Naive B cell (primary cell): Measurements from ENCODE around the gene SCAMP4. TPM values are rescaled to one million over a fixed set of nuclear protein-coding genes. Genes with fewer than 3 reads are reported as not detected.

Experiments used
- ATAC-seq, 2 donors: fragments of 150-1000 bp; cut with Tn5 transposase; 2 replicates each; pipeline ENCODE4 v1.10.0; 2021; ENCODE audit warnings: low read depth in 2 of 2, mild to moderate bottlenecking in 2 of 2, moderate library complexity in 2 of 2
- DNase-seq: peaks from one replicate; pipeline ENCODE4 v3.0.0; 2022
- H3K27ac Mint-ChIP-seq, 6 donors: one replicate each; pipeline ENCODE4 v1.8.0; 2020 to 2022; ENCODE audit warnings: mild to moderate bottlenecking in 6 of 6, mixed read lengths in 6 of 6, moderate library complexity in 5 of 6, inconsistent platforms in 2 of 6
- H3K27me3 Mint-ChIP-seq, 3 donors: one replicate each; pipeline ENCODE4 v1.8.0; 2021 to 2022; ENCODE audit warnings: mixed read lengths in 3 of 3, mild to moderate bottlenecking in 1 of 3
- H3K36me3 Mint-ChIP-seq, 2 donors: one replicate each; pipeline ENCODE4 v1.8.0; 2020 to 2022; ENCODE audit warnings: mixed read lengths in 2 of 2, inconsistent platforms in 1 of 2, mild to moderate bottlenecking in 1 of 2
- H3K4me1 Mint-ChIP-seq, 3 donors: one replicate each; pipeline ENCODE4 v1.8.0; 2020 to 2022; ENCODE audit warnings: mixed read lengths in 3 of 3, inconsistent platforms in 1 of 3, mild to moderate bottlenecking in 1 of 3, moderate library complexity in 1 of 3
- H3K4me3 Mint-ChIP-seq, 8 donors: one replicate each; pipeline ENCODE4 v1.8.0; 2020 to 2022; ENCODE audit warnings: mild to moderate bottlenecking in 8 of 8, mixed read lengths in 8 of 8, moderate library complexity in 8 of 8, inconsistent platforms in 2 of 8
- H3K9me3 Mint-ChIP-seq, 7 donors: one replicate each; pipeline ENCODE4 v1.8.0; 2020 to 2022; ENCODE audit warnings: mixed read lengths in 7 of 7, mild to moderate bottlenecking in 5 of 7, inconsistent platforms in 2 of 7, moderate library complexity in 1 of 7
- polyA plus RNA-seq, 6 donors: library from polyadenylated mRNA; unstranded; fragments of 300-500 nt; fragmentation: Illumina TruSeq; gene quantifications; one replicate each; pipeline ENCODE4 v1.2.3, GENCODE V29; 2021; ENCODE audit warnings: low read depth in 6 of 6

The SCAMP4 gene, protein sequence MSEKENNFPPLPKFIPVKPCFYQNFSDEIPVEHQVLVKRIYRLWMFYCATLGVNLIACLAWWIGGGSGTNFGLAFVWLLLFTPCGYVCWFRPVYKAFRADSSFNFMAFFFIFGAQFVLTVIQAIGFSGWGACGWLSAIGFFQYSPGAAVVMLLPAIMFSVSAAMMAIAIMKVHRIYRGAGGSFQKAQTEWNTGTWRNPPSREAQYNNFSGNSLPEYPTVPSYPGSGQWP
- 10 to 100 TPM; 18.9 to 35.1 (median 25.6) TPM for polyA plus RNA-seq

- Mint-ChIP-seq H3K4me3 (peak within 1 kb of the TSS; percentile 85 to 94 (median 90)), H3K27ac (peak within 1 kb of the TSS; percentile 89 to 99 (median 95)), H3K4me1 (peaks cover 36 to 65% (median 63%) of the 10 kb centered on the region in 3 donors), H3K27me3 (no peaks in the 10 kb centered on the region), H3K9me3 (no peaks in the 10 kb centered on the region), H3K36me3 (no peaks in the 10 kb centered on the region)
- DNase-seq (peak; percentile 97), ATAC-seq (peak; percentile 86 to 87)
Measured at GRCh38 chr19:1905110-1905862, at the start of gene SCAMP4, which contains the start of gene ADAT3. Gene SCAMP4, plus strand, starts transcription at chr19:1905399. Its CDS starts 9,621 bp downstream, at chr19:1915020. Gene ADAT3, plus strand, starts transcription at chr19:1905399. Its CDS starts 6,649 bp downstream, at chr19:1912048.

DNA sequence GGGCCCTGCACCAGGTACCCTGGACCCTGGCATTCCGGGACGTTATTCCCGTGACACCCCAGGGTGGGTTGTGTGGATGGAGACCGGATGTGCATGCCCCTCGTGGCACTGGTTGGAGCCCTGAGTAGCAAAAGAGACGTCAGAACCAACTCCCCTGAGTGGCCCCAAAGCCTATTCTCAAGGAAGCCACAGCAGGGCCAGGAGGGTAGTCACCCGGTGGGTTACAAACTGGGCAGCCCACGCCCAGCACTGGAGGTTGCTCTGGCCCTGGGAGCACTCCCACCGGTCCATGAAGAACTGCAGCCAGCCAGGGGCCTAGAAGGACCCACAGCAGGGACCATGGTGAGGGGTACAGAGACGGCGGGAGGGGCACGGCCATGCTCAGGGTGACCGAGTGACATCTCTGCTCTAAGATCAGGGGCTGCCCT lies 49.4 kb upstream of the SCAMP4 start:
- no peak for ATAC-seq
- no peaks in the 10 kb centered on the region for H3K27me3 Mint-ChIP-seq

DNA sequence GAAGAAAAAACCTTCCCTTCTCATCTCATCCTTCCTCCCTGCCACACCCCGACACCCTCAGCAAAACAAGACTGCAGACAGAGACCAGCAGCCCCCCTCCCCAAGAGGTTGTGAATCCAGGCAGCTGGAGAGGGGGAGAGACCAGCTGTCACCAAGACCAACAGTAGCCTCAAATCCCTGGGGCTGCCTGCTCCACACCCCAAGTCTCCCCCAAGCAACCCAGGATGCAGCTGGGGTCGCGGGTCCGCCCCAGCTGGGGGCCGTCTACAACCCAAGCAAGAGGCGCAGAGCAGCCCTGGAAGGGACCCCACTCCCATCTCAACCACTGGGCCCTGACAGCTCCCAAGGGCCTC lies 48.9 kb upstream of the SCAMP4 start:
- H3K9me3 Mint-ChIP-seq, result no peaks in the 10 kb centered on the region
- H3K27me3 Mint-ChIP-seq, result no peaks in the 10 kb centered on the region
- peaks cover 44 to 70% (median 61%) of the 10 kb centered on the region in 3 donors for H3K4me1 Mint-ChIP-seq
- H3K27ac Mint-ChIP-seq, result peak overlapping the region in 4 of 6 donors; percentile 75 to 91 (median 84)
- H3K36me3 Mint-ChIP-seq, result no peaks in the 10 kb centered on the region
- DNase-seq (no peak), ATAC-seq (no peak)
- peak overlapping the region; percentile 80 to 90 (median 85) for H3K4me3 Mint-ChIP-seq

More for the DNA sequence above, 49.4 kb upstream of the SCAMP4 start:
- H3K9me3 Mint-ChIP-seq, result no peaks in the 10 kb centered on the region
- DNase-seq, result no peak
- no peaks in the 10 kb centered on the region for H3K36me3 Mint-ChIP-seq
- H3K4me3 Mint-ChIP-seq, result peak overlapping the region; percentile 80 to 90 (median 85)
- peak overlapping the region in 5 of 6 donors; percentile 75 to 91 (median 90) for H3K27ac Mint-ChIP-seq
- peaks cover 46 to 70% (median 59%) of the 10 kb centered on the region in 3 donors for H3K4me1 Mint-ChIP-seq

- no peaks in the 10 kb centered on the region for H3K9me3 Mint-ChIP-seq
- H3K4me1 Mint-ChIP-seq, result peaks cover 49 to 74% (median 67%) of the 10 kb centered on the region in 3 donors
- H3K36me3 Mint-ChIP-seq, result no peaks in the 10 kb centered on the region
- peak overlapping the region; percentile 80 to 90 (median 85) for H3K4me3 Mint-ChIP-seq
- peak overlapping the region in 5 of 6 donors; percentile 68 to 91 (median 75) for H3K27ac Mint-ChIP-seq
- DNase-seq (peak; percentile 79), ATAC-seq (peak; percentile 62 to 63)
- no peaks in the 10 kb centered on the region for H3K27me3 Mint-ChIP-seq
Measured at GRCh38 chr19:1856698-1857603, 48.2 kb upstream of the SCAMP4 start.

GRCh38 chr19:1857648-1858326 lies 47.4 kb upstream of the SCAMP4 start:
- Mint-ChIP-seq H3K4me1 (peaks cover 53 to 74% (median 71%) of the 10 kb centered on the region in 3 donors), H3K27ac (peak overlapping the region in 5 of 6 donors; percentile 67 to 97 (median 87)), H3K36me3 (no peaks in the 10 kb centered on the region), H3K27me3 (no peaks in the 10 kb centered on the region), H3K9me3 (no peaks in the 10 kb centered on the region), H3K4me3 (peak overlapping the region; percentile 56 to 87 (median 76))
- no peak for DNase-seq
- ATAC-seq, result no peak

DNA sequence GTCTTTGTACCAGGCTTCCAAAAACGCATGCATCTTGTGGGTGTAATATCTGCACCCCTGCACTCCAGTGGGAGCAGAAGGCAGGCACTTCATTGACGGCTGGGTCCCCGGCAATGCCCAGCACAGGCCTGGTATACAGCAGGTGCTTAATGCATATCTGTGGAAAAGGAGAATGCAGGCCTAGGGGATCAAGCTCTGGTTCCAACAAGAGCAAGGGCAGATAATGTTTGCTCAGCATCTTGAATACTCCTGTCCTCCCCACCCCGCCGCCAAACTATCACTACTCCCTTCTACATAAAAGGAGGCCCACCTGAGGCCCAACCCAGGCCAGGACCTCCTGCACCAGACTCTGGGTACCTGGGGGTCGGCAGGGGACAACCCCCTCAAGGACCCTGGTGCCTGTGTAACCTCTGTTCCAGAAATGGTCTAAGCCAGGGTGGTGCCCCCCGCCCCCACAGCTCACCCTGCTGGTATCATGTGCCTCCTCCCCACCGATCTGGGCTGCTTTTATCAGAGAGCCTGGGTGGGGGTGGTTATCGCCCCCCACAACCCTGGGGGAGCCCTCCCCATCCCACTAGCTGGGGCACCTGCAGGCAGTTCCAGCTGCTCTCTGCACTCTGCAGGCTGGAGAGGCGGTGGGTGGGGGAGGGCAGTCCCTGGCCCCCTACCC lies 46.7 kb upstream of the SCAMP4 start:
- Mint-ChIP-seq H3K27me3 (no peaks in the 10 kb centered on the region), H3K36me3 (no peaks in the 10 kb centered on the region), H3K4me3 (peak overlapping the region in 7 of 8 donors; percentile 39 to 87 (median 75)), H3K27ac (peak overlapping the region in 4 of 6 donors; percentile 66 to 97 (median 80)), H3K9me3 (no peaks in the 10 kb centered on the region), H3K4me1 (peaks cover 49 to 68% (median 63%) of the 10 kb centered on the region in 3 donors)
- ATAC-seq (no peak), DNase-seq (no peak)

- Mint-ChIP-seq H3K36me3 (no peaks in the 10 kb centered on the region), H3K4me3 (peak overlapping the region in 5 of 8 donors; percentile 42 to 87 (median 65)), H3K27ac (peak overlapping the region in 5 of 6 donors; percentile 14 to 97 (median 88)), H3K9me3 (no peaks in the 10 kb centered on the region), H3K27me3 (no peaks in the 10 kb centered on the region), H3K4me1 (peaks cover 48 to 67% (median 63%) of the 10 kb centered on the region in 3 donors)
- no peak for ATAC-seq
- no peak for DNase-seq
Measured at GRCh38 chr19:1859331-1859781, 45.8 kb upstream of the SCAMP4 start.

- Mint-ChIP-seq H3K36me3 (no peaks in the 10 kb centered on the region), H3K27ac (peak overlapping the region in 3 of 6 donors; percentile 54 to 97 (median 57)), H3K27me3 (no peaks in the 10 kb centered on the region), H3K9me3 (no peaks in the 10 kb centered on the region), H3K4me1 (peaks cover 46 to 61% (median 58%) of the 10 kb centered on the region in 3 donors), H3K4me3 (peak overlapping the region in 2 of 8 donors; percentile 18 to 56)
- DNase-seq (no peak), ATAC-seq (no peak)
Measured at GRCh38 chr19:1860042-1860775, 45.0 kb upstream of the SCAMP4 start.

GRCh38 chr19:1860821-1861598 lies 44.2 kb upstream of the SCAMP4 start:
- H3K9me3 Mint-ChIP-seq, result no peaks in the 10 kb centered on the region
- DNase-seq, result no peak
- H3K4me3 Mint-ChIP-seq, result peak overlapping the region; percentile 53 to 98 (median 96)
- peaks cover 39 to 55% (median 53%) of the 10 kb centered on the region in 3 donors for H3K4me1 Mint-ChIP-seq
- no peaks in the 10 kb centered on the region for H3K27me3 Mint-ChIP-seq
- H3K27ac Mint-ChIP-seq, result peak overlapping the region in 5 of 6 donors; percentile 15 to 97 (median 67)
- H3K36me3 Mint-ChIP-seq, result no peaks in the 10 kb centered on the region
- no peak for ATAC-seq

DNA sequence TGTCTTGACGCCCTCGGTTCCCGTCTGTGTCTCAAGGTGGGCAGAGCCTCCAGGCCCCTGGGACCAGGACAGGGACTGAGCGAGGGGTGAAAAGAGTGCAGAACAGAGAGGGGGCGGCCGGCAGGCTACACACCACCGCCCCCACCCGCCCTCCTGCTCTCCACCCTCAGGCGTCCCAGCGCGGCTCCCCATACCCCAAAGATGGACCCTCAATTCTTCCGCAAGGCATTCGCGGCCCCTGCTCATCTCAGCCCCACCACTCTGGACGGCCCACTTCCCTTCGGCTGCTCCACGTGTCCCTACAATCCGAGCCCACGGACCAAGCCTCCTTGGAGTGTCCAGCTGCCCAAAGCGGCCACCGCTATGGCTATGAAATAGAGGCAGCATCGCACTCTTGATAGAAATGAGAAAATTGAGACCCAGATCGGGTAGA lies 43.6 kb upstream of the SCAMP4 start:
- peaks cover 33 to 51% (median 47%) of the 10 kb centered on the region in 3 donors for H3K4me1 Mint-ChIP-seq
- H3K4me3 Mint-ChIP-seq, result peak overlapping the region; percentile 92 to 98 (median 97)
- H3K9me3 Mint-ChIP-seq, result no peaks in the 10 kb centered on the region
- no peaks in the 10 kb centered on the region for H3K27me3 Mint-ChIP-seq
- ATAC-seq (no peak), DNase-seq (no peak)
- H3K27ac Mint-ChIP-seq, result peak overlapping the region; percentile 19 to 98 (median 82)
- no peaks in the 10 kb centered on the region for H3K36me3 Mint-ChIP-seq

- no peaks in the 10 kb centered on the region for H3K36me3 Mint-ChIP-seq
- no peaks in the 10 kb centered on the region for H3K27me3 Mint-ChIP-seq
- H3K4me1 Mint-ChIP-seq, result peaks cover 32 to 51% (median 46%) of the 10 kb centered on the region in 3 donors
- H3K27ac Mint-ChIP-seq, result peak overlapping the region; percentile 72 to 98 (median 97)
- DNase-seq, result no peak
- peak overlapping the region; percentile 92 to 98 (median 97) for H3K4me3 Mint-ChIP-seq
- ATAC-seq, result no peak
- no peaks in the 10 kb centered on the region for H3K9me3 Mint-ChIP-seq
Measured at GRCh38 chr19:1862068-1862423, 43.2 kb upstream of the SCAMP4 start.
